Nephron progenitor cell (in vitro differentiated cells): ENCODE data around the gene ALDH8A1.

Experiments
- DNase-seq: peaks from one replicate; pipeline ENCODE4 v3.0.0; 2021
- H3K27ac Mint-ChIP-seq: 2 replicates; pipeline ENCODE4 v1.8.0; 2021; ENCODE audit warnings: mild to moderate bottlenecking, moderate library complexity, mixed read lengths
- H3K27me3 Mint-ChIP-seq: 2 replicates; pipeline ENCODE4 v1.8.0; 2021; ENCODE audit warnings: mild to moderate bottlenecking, low read depth, mixed read lengths; ENCODE audit not compliant: poor library complexity
- H3K36me3 Mint-ChIP-seq: 2 replicates; pipeline ENCODE4 v1.8.0; 2021; ENCODE audit warnings: low read depth, mixed read lengths
- H3K4me1 Mint-ChIP-seq: 2 replicates; pipeline ENCODE4 v1.8.0; 2021; ENCODE audit warnings: mixed read lengths
- H3K4me3 Mint-ChIP-seq: 2 replicates; pipeline ENCODE4 v1.8.0; 2021; ENCODE audit warnings: mild to moderate bottlenecking, moderate library complexity, mixed read lengths
- H3K9me3 Mint-ChIP-seq: 2 replicates; pipeline ENCODE4 v1.8.0; 2021; ENCODE audit warnings: mild to moderate bottlenecking, moderate library complexity, mixed read lengths
- TF ChIP-seq, protein P1 (sequence below): fragments of 200-600 bp; sonication (generic); IDR thresholded peaks from 2 replicates; pipeline ENCODE4 v1.5.0; 2021; ENCODE audit warnings: antibody characterized with exemption

The ALDH8A1 gene

DNA sequence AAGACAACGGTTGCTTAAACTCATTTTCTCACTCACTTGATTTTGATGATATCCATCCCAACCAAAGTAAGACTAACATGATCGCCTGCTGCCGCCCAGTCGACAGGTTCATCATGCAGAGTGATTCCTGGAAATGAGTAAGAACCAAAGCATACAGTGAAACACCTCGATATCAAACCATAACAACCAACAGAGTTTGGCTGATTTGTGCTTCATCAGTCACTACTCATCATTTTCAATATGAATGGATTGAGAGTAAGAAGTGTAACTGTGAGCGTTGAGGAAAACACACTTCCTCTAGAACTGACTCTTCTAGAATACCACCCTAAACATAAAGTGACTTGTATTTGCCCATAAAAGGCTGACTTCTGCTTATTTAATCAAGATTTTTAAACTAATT lies 29.2 kb upstream of the ALDH8A1 start:
- Mint-ChIP-seq H3K9me3 (peaks cover 5% of the 10 kb centered on the region), H3K27me3 (peaks cover 3% of the 10 kb centered on the region), H3K4me1 (no peaks in the 10 kb centered on the region), H3K27ac (no peak overlapping the region), H3K4me3 (no peak overlapping the region), H3K36me3 (peaks cover 57% of the 10 kb centered on the region)
- no peak for DNase-seq
- TF ChIP-seq, protein P1, sequence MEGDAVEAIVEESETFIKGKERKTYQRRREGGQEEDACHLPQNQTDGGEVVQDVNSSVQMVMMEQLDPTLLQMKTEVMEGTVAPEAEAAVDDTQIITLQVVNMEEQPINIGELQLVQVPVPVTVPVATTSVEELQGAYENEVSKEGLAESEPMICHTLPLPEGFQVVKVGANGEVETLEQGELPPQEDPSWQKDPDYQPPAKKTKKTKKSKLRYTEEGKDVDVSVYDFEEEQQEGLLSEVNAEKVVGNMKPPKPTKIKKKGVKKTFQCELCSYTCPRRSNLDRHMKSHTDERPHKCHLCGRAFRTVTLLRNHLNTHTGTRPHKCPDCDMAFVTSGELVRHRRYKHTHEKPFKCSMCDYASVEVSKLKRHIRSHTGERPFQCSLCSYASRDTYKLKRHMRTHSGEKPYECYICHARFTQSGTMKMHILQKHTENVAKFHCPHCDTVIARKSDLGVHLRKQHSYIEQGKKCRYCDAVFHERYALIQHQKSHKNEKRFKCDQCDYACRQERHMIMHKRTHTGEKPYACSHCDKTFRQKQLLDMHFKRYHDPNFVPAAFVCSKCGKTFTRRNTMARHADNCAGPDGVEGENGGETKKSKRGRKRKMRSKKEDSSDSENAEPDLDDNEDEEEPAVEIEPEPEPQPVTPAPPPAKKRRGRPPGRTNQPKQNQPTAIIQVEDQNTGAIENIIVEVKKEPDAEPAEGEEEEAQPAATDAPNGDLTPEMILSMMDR, result no peak

DNA sequence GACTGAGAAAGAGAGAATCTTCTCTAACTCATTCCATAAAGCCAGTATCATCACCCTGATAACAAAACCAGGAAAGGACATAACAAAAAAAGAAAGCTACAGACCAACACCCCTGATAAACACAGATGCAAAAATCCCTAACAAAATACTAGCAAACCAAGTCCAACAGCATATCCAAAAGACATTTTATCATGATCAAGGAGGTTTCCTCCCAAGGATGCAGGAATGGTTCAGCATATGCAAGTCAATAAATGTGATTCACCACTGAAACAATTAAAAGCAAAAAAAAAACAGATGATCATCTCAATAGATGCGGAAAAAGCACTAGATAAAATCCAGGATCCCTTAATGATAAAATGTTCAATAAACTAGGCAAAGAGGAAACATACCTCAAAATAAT lies 24.5 kb upstream of the ALDH8A1 start:
- no peaks in the 10 kb centered on the region for H3K27me3 Mint-ChIP-seq
- H3K36me3 Mint-ChIP-seq, result peaks cover 56% of the 10 kb centered on the region
- no peak for DNase-seq
- H3K9me3 Mint-ChIP-seq, result peaks cover 8% of the 10 kb centered on the region
- no peak overlapping the region for H3K27ac Mint-ChIP-seq
- no peaks in the 10 kb centered on the region for H3K4me1 Mint-ChIP-seq
- TF ChIP-seq, protein P1, result no peak
- H3K4me3 Mint-ChIP-seq, result no peak overlapping the region

DNA sequence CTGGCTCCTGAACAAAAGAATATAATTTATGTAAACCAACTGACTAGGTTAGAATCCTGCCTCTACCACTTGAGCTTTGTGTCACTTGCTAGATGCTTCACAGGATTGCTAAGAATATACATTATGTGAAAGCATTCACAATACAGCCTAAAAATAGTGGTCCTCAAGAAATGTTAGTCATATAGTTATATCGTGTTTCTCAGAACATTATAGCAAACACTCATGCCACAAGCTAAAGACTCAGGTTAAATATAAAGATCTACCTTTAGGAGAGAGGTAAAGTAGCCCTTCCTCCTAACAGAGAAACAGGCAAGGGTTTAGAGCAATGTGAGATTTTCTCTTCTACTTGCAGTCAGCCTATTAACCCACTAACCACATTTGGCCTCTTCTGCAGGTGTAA lies 17.8 kb upstream of the ALDH8A1 start:
- DNase-seq, result no peak
- Mint-ChIP-seq H3K36me3 (peaks cover 43% of the 10 kb centered on the region), H3K9me3 (no peaks in the 10 kb centered on the region), H3K27ac (no peak overlapping the region), H3K4me3 (no peak overlapping the region), H3K4me1 (no peaks in the 10 kb centered on the region), H3K27me3 (no peaks in the 10 kb centered on the region)
- TF ChIP-seq, protein P1, result no peak

DNA sequence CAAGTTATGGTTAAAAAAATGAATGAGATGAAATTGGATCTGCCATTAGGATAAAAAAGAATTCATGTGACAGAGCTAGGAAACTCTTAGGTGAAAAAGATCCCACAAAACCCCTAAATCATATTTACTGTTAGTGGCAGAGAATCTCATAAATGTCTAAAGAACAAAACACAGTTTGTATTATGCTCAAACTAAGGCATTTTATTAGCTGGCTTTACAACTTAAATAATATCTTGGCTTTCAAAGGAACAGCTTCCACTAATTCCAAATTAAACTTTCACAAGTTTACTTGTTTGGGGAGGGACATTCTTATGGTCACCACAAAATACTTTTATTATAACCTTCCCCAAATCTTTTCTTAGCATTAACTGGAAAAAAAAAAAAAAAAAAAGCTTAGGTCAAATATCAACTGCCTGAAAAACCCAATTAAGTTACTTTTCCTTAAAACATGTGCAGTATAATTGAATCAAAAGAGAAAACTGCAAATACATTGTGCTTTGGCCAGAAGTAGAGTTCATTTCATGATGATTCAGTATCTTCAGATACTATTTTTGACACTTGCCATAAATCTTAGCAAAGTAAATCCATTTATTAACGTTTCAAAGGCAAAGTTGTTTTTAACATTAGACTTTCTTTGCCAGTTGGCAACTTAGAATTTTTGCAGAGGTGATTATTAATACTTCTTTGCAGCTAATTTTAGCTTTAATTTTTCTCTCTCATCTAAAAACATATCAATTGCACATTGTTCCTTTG lies 14.7 kb upstream of the ALDH8A1 start:
- Mint-ChIP-seq H3K4me3 (no peak overlapping the region), H3K27ac (no peak overlapping the region), H3K4me1 (no peaks in the 10 kb centered on the region), H3K9me3 (peaks cover 21% of the 10 kb centered on the region), H3K27me3 (no peaks in the 10 kb centered on the region), H3K36me3 (peaks cover 70% of the 10 kb centered on the region)
- DNase-seq, result no peak
- TF ChIP-seq, protein P1, result no peak

DNA sequence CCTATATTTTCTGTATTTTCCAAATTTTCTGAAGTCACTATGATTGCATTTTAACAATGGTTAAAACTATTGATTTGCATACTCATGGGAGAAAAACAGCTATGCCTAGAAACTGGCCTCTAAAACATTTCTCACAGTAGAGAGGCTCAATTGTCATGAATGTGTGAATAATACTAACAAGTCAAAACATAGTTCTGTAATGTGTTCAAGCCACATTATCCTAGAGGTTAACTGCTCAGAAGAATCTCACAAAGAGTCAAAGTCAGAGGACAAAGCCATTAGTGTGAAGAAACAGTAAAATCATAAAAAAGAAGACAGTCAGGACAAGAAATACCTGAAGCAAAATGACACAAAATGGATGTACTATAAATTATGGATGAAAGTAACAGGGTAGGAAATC lies 12.5 kb upstream of the ALDH8A1 start:
- no peak overlapping the region for H3K4me3 Mint-ChIP-seq
- DNase-seq, result no peak
- peaks cover 32% of the 10 kb centered on the region for H3K9me3 Mint-ChIP-seq
- peaks cover 68% of the 10 kb centered on the region for H3K36me3 Mint-ChIP-seq
- no peaks in the 10 kb centered on the region for H3K27me3 Mint-ChIP-seq
- TF ChIP-seq, protein P1, result no peak
- H3K27ac Mint-ChIP-seq, result no peak overlapping the region
- no peaks in the 10 kb centered on the region for H3K4me1 Mint-ChIP-seq

DNA sequence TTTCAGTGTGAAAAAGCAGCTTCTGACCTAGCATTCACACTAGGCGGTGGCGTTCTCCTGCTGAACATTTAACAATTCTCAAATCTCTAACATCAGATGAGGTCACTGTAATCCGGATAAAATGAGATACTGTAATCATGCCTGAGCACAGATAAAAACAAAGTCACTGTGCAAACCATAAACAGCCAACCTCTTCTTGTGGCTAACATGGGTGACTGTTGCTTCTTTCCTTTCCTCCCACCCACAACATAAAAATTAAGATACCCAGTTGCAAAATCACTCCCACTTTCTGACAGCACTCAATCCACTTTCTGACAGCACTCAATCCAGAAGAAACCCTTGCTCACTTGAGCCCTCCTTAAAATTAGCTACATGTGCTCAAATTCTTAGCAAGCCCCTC lies 11.5 kb upstream of the ALDH8A1 start:
- no peak for DNase-seq
- Mint-ChIP-seq H3K4me1 (no peaks in the 10 kb centered on the region), H3K36me3 (peaks cover 68% of the 10 kb centered on the region)

More for the DNA sequence above, 11.5 kb upstream of the ALDH8A1 start:
- H3K4me3 Mint-ChIP-seq, result no peak overlapping the region
- H3K27ac Mint-ChIP-seq, result peak overlapping the region; percentile 14
- H3K9me3 Mint-ChIP-seq, result peaks cover 32% of the 10 kb centered on the region
- no peaks in the 10 kb centered on the region for H3K27me3 Mint-ChIP-seq
- TF ChIP-seq, protein P1, result no peak
